ENCODE results near the gene ZNF2.

Gene ZNF2

GRCh38 chr2:95203911-95204310, 38.3 kb downstream of the ZNF2 start:
- TF ChIP-seq, protein P1, sequence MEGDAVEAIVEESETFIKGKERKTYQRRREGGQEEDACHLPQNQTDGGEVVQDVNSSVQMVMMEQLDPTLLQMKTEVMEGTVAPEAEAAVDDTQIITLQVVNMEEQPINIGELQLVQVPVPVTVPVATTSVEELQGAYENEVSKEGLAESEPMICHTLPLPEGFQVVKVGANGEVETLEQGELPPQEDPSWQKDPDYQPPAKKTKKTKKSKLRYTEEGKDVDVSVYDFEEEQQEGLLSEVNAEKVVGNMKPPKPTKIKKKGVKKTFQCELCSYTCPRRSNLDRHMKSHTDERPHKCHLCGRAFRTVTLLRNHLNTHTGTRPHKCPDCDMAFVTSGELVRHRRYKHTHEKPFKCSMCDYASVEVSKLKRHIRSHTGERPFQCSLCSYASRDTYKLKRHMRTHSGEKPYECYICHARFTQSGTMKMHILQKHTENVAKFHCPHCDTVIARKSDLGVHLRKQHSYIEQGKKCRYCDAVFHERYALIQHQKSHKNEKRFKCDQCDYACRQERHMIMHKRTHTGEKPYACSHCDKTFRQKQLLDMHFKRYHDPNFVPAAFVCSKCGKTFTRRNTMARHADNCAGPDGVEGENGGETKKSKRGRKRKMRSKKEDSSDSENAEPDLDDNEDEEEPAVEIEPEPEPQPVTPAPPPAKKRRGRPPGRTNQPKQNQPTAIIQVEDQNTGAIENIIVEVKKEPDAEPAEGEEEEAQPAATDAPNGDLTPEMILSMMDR (IDR thresholded peaks at IDR 0.05; ENCODE audit: insufficient read depth, missing control alignments): no peak
- FAIRE-seq (no peak), DNase-seq (ENCODE audit: insufficient read length, low spot score) (no peak)

- TF ChIP-seq, protein P1 (IDR thresholded peaks at IDR 0.05; ENCODE audit: insufficient read depth, missing control alignments): no peak
- no peak for FAIRE-seq
- DNase-seq (ENCODE audit: insufficient read length, low spot score): no peak
Observed at GRCh38 chr2:95204396-95204795, 38.8 kb downstream of the ZNF2 start.

GRCh38 chr2:95206096-95206495, 40.5 kb downstream of the ZNF2 start:
- DNase-seq (ENCODE audit: insufficient read length, low spot score) (no peak), FAIRE-seq (no peak)
- TF ChIP-seq, protein P1 (IDR thresholded peaks at IDR 0.05; ENCODE audit: insufficient read depth, missing control alignments): no peak

GRCh38 chr2:95207111-95207961, 41.7 kb downstream of the ZNF2 start, which contains the start of gene ZNF892:
Gene ZNF892 (plus strand): TSS chr2:95207521. CDS start chr2:95207816, 295 bp downstream.
- peak; percentile 82 for DNase-seq (ENCODE audit: insufficient read length, low spot score)
- TF ChIP-seq, protein P1 (IDR thresholded peaks at IDR 0.05; ENCODE audit: insufficient read depth, missing control alignments): peak; percentile 50
- FAIRE-seq: no peak

GRCh38 chr2:95208106-95208505, 42.5 kb downstream of the ZNF2 start:
- DNase-seq (ENCODE audit: insufficient read length, low spot score) (no peak), FAIRE-seq (no peak)
- TF ChIP-seq, protein P1 (IDR thresholded peaks at IDR 0.05; ENCODE audit: insufficient read depth, missing control alignments): no peak

DNA sequence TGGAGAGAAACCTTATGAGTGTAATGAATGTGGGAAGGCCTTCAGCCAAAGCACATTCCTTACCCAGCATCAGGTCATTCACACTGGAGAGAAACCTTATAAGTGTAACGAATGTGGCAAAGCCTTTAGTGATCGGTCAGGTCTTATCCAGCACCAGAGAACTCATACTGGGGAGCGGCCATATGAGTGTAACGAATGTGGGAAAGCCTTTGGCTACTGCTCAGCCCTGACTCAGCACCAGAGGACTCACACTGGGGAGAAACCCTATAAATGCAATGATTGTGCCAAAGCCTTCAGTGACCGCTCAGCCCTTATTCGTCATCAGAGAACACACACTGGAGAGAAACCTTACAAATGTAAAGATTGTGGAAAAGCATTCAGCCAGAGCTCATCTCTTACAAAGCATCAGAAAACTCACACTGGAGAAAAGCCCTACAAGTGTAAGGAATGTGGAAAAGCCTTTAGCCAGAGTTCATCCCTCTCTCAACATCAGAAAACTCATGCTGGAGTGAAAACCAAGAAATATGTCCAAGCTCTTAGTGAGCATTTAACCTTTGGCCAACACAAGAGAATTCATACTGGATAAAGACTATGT, 49.5 kb downstream of the ZNF2 start:
- DNase-seq (ENCODE audit: insufficient read length, low spot score) (no peak), FAIRE-seq (no peak)
- TF ChIP-seq, protein P1 (IDR thresholded peaks at IDR 0.05; ENCODE audit: insufficient read depth, missing control alignments): no peak

GRCh38 chr2:95220449-95220848, 54.8 kb downstream of the ZNF2 start:
- no peak for DNase-seq (ENCODE audit: insufficient read length, low spot score)

More at GRCh38 chr2:95220449-95220848, 54.8 kb downstream of the ZNF2 start:
- FAIRE-seq: no peak
- TF ChIP-seq, protein P1 (IDR thresholded peaks at IDR 0.05; ENCODE audit: insufficient read depth, missing control alignments): no peak

Data from D721Med (cell line).